Measurements from ENCODE around the gene PPIF. TPM values are rescaled to one million over a fixed set of nuclear protein-coding genes. Genes with fewer than 3 reads are reported as not detected.

PPIF gene
- total RNA-seq, 1 donor from 2014 or later, result 173 TPM

- intact Hi-C loops (cut with micrococcal nuclease), result loop anchor here (2.0 to 10.0 kb wide), 8 partner anchors 59 to 1313 kb away; partner anchors contain the start of genes ANXA11, RPS24, TSPAN14 and ZMIZ1
Measured at GRCh38 chr10:79346012-79346340, 1.3 kb upstream of the PPIF start.

GRCh38 chr10:79346388-79347225 is 662 bp upstream of the PPIF start:
- intact Hi-C loops (cut with micrococcal nuclease), result loop anchor here (1.0 to 10.0 kb wide), 13 partner anchors 15 to 1314 kb away; partner anchors contain the start of genes ANXA11, RPS24, TSPAN14 and ZCCHC24

- intact Hi-C loops (cut with micrococcal nuclease), result loop anchor here (1.0 to 10.0 kb wide), 17 partner anchors 8 to 1511 kb away; partner anchors contain the start of genes ANXA11, RPS24, TMEM254 and TSPAN14
Measured at GRCh38 chr10:79347894-79348639, 798 bp downstream of the PPIF start.

DNA sequence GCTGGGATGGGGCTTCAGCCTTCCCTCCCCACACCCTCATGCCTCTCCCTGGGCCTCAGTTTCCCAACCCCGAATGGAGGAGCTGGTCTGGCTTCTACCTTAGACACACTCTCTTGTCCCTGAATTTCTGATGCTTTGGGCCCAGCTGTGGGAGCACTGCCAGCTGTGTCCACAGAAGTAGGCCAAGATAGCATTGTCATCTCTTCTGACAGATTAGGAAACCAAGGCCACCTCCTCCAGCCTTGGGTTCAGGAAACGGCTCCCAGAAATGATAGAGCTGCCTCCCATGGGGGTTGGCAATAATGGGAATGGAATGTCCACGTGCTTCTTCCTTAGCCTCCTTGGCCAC is 1.3 kb downstream of the PPIF start:
- intact Hi-C loops (cut with micrococcal nuclease), result loop anchor here (1.0 to 10.0 kb wide), 10 partner anchors 8 to 1512 kb away; partner anchors contain the start of genes ANXA11, TMEM254, TSPAN14 and ZMIZ1

DNA sequence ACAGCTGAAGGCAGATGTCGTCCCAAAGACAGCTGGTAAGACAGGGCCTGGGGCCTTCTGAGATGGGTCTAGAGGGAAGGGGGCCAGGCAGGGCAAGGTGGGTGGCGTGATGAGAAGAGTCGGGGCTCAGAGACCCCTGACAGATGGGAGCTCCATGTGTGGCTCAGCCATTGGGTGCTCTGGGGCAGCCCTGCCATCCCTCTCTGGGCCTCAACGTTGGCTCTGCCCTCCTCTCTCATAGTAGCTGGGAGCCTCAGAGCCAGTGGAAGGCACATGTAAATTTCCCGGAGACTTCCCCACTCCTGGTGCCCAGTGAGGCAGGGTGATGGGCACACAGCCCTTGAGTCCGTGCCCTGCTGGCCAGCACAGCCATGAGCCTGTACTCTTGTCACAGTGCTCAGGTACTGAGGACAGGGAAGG is 1.8 kb downstream of the PPIF start:
- intact Hi-C loops (cut with micrococcal nuclease), result loop anchor here (2.0 to 10.0 kb wide), 8 partner anchors 282 to 1512 kb away; partner anchors contain the start of genes ANXA11, TMEM254, TSPAN14 and ZMIZ1

DNA sequence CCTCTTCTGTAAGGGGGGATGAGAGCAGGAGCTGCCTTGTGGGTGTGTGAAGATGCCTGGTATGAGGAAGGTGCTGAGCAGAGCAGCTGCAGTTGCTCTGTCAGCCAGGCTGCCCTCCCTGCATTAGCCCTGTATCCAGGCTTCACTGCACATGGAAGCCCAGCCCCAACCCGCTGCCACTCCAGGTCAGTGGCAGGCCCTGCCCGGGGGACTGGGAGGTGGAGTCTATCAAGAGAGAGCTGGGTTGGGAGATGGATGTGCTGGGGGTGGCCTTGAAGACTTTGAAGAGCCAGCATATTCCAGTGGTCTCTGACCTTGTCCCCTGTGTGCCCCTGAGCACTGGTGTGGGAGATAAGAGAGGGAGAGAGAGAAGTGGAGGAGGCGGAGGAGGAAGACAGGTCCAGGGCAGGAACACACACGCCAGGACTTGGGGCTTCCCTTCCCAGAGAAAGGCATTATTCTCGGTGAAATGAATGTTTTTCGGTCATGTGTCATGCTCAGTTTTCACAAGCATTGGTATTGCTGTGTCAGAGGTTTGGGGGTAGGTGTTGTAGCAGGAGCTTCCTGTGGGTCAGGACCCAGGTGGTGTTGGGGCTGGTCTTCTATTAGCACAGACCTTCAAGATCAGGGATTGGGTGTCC is 2.6 kb downstream of the PPIF start:
- intact Hi-C loops (cut with micrococcal nuclease), result loop anchor here (2.0 to 10.0 kb wide), 8 partner anchors 283 to 1513 kb away; partner anchors contain the start of genes ANXA11, TMEM254, TSPAN14 and ZMIZ1

GRCh38 chr10:79350407-79351154 is 3.3 kb downstream of the PPIF start:
- intact Hi-C loops (cut with micrococcal nuclease), result no loop called here

DNA sequence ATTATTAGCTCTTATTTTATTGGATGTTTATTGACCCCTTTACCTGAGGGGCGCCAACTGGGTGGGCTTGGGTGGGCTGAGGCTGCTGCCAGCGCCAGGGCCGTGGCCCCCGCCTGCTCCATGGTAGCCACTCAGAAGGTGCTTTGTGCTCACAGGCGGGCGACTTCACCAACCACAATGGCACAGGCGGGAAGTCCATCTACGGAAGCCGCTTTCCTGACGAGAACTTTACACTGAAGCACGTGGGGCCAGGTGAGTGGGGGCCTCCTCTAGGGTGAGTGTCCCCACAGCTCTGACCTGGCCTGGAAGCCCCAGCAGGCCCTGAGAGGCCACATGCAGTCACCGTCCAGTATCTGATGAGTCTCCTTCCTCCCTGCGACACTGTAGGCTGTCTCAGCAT is 4.1 kb downstream of the PPIF start:
- intact Hi-C loops (cut with micrococcal nuclease), result no loop called here

GRCh38 chr10:79352035-79352877 is 5.0 kb downstream of the PPIF start:
- intact Hi-C loops (cut with micrococcal nuclease), result no loop called here

DNA sequence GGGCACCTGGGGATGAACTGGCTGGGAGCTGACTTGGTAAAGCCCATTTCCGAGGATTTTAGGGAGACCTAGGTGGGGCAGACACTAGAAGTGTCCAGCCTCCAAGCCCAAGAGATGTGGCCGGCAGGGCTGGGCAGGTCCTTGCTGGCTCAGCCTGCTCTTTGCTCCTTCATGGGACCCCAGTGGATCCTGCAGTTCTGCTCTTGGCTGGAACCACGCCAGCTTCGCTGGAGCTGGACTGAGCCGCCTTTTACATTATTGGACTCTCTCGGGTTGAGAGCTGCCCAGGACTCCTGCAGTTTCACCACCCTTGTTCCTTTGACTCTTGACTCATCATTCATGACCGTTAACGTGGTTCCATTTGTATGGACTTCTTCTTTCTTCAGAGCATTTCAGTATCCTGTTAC is 5.7 kb downstream of the PPIF start:
- intact Hi-C loops (cut with micrococcal nuclease), result no loop called here

DNA sequence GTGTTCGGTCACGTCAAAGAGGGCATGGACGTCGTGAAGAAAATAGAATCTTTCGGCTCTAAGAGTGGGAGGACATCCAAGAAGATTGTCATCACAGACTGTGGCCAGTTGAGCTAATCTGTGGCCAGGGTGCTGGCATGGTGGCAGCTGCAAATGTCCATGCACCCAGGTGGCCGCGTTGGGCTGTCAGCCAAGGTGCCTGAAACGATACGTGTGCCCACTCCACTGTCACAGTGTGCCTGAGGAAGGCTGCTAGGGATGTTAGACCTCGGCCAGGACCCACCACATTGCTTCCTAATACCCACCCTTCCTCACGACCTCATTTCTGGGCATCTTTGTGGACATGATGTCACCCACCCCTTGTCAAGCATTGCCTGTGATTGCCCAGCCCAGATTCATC is 6.5 kb downstream of the PPIF start:
- intact Hi-C loops (cut with micrococcal nuclease), result no loop called here

- intact Hi-C loops (cut with micrococcal nuclease), result no loop called here
Measured at GRCh38 chr10:79354141-79354540, 6.9 kb downstream of the PPIF start.

DNA sequence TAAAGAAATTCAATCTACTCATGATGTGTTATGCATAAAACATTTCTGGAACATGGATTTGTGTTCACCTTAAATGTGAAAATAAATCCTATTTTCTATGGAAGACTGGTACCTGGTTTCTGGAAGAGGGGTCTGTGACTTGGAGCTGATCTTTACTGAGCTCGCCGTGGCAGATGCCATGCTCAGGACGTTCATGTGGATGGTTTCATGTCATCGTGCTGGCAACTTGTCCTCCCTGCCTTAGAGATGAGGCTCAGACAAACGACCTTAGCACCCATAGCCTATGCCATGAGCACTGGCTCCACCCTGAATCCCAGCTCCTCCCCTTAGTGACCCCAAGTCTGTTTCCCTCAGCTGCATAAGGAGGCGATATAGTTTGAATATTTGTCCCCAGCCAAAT is 7.3 kb downstream of the PPIF start:
- intact Hi-C loops (cut with micrococcal nuclease), result no loop called here

GRCh38 chr10:79355420-79356017 is 8.2 kb downstream of the PPIF start:
- intact Hi-C loops (cut with micrococcal nuclease), result loop anchor here (1.0 kb wide), 1 partner anchor 7 kb away; no protein-coding TSS in a partner anchor

- intact Hi-C loops (cut with micrococcal nuclease), result loop anchor here (1.0 kb wide), 1 partner anchor 8 kb away; no protein-coding TSS in a partner anchor
Measured at GRCh38 chr10:79356104-79356503, 8.8 kb downstream of the PPIF start.

DNA sequence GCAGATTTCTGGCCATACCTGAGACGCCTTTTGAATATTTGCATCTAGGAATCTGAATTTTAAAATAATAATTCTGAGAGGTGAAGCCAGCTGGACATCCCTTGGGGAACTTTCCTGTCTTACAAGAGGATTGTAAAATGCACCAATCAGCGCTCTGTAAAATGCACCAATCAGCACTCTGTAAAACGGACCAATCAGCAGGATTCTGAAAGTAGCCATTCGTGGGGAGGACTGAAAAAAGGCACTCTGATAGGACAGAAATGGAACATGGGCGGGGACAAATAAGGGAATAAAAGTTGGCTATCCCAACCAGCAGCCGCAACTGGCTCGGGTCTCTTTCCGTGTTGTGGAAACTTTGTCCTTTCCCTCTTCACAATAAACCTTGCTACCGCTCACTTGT is 9.9 kb downstream of the PPIF start:
- intact Hi-C loops (cut with micrococcal nuclease), result no loop called here

- intact Hi-C loops (cut with micrococcal nuclease), result no loop called here
Measured at GRCh38 chr10:79358811-79359210, 11.5 kb downstream of the PPIF start.

DNA sequence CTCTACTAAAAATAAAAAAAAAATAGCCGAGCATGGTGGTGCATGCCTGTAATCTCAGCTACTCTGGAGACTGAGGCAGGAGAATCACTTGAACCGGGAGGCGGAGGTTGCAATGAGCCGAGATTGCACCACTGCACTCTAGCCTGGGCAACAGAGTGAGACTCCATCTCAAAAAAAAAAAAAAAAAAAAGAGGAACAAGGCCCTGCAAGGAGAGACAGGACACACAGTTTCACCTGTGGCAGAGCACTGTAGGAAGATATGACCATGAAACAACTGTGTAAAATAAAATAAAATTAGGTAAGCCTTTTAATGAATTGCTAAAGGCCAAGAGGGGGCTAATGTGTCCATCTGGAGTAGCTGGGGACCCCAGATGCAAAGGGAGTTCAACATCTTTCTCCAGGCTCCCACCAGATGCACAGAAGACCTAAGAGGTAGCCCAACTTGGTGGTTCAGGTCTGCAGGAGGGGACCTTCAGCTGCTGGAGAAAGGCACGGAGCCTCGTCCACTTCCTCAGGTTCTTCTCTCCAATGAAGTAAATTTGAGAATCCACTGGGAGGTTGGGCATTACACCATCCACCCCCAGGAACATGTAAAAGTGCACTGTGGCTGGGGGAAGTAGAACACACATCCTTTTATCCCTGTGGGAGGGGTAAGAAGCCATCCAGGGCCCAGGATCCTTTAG is 12.7 kb downstream of the PPIF start:
- intact Hi-C loops (cut with micrococcal nuclease), result no loop called here
